DMS53 (cell line): ENCODE data around the gene GPR148.

ENCODE experiments used
- DNase-seq: peaks from one replicate; lab custom pipeline; 2025; lab: John Stamatoyannopoulos, UW

Gene GPR148

GRCh38 chr2:130769343-130769907 lies 40.6 kb downstream of the GPR148 start:
- DNase-seq, result no peak

DNA sequence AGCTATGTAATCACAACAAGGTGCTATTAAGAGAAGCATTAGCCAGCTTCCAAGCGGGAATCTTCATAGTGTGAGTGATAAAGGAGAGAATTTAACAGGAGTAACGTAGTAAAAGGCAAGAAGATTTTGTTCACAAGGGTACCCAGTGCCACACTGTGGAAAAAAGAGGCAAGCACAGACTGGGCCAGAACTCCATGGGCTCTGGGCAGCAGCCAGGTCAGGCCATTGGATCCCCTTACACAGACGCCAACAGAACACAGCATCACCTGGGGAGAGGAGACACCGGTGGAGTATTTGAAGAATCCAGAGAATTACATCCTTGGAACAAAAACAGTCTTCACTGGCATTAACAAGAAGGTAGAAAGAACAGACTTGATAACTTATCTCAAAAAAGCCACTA lies 47.7 kb downstream of the GPR148 start:
- DNase-seq, result peak; percentile 9

- DNase-seq, result no peak
These were observed 49.9 kb downstream of the GPR148 start for GRCh38 chr2:130778781-130779180.
